HEK293 (cell line): ENCODE measurements around the gene ZNF613.

Experiments
- CTCF ChIA-PET: fragments of 350-600 bp; formaldehyde crosslinking; extraction: SDS; loops from one replicate; lab custom pipeline; 2021; ENCODE audit warnings: antibody characterized with exemption; lab: Yijun Ruan, JAX
- POLR2A ChIA-PET: fragments of 300-600 bp; formaldehyde crosslinking; extraction: SDS; loops from one replicate; lab custom pipeline; 2020; ENCODE audit warnings: antibody characterized with exemption, inconsistent platforms; lab: Yijun Ruan, JAX
- H3K27ac ChIP-seq: fragments of 200-500 bp; sonication (Bioruptor generic); 2 replicates; pipeline ENCODE4 v1.5.1; 2014; ENCODE audit warnings: low read depth, low read length, control low read depth, inconsistent platforms; ENCODE audit errors: extremely low read depth
- H3K36me3 ChIP-seq, 2 experiments: fragments of 200-500 bp in 1 of 2; sonication (Bioruptor generic) in 1 of 2; 1 replicate in 1 of 2; 2 replicates in 1 of 2; pipeline ENCODE4 v1.5.1; 2014 to 2017; ENCODE audit warnings: inconsistent platforms in 2 of 2, low read length in 2 of 2; ENCODE audit not compliant: control insufficient read depth in 2 of 2, insufficient read depth in 1 of 2
- H3K4me1 ChIP-seq: fragments of 200-500 bp; sonication (Bioruptor generic); 2 replicates; pipeline ENCODE4 v1.5.1; 2014; ENCODE audit warnings: mild to moderate bottlenecking, low read length, inconsistent platforms; ENCODE audit not compliant: control insufficient read depth, insufficient read depth
- H3K4me3 ChIP-seq: 2 replicates; pipeline ENCODE4 v1.5.1; 2011; ENCODE audit warnings: low read depth, mild to moderate bottlenecking, control low read depth, low read length, moderate library complexity
- H3K9me3 ChIP-seq: fragments of 200-500 bp; sonication (Bioruptor generic); 2 replicates; pipeline ENCODE4 v1.5.1; 2014; ENCODE audit warnings: low read depth, low read length, inconsistent platforms; ENCODE audit not compliant: control insufficient read depth, insufficient read depth
- CTCF ChIP-seq: fragments of 450-650 bp; formaldehyde crosslinking; IDR thresholded peaks from 2 replicates; pipeline ENCODE4 v1.5.1; 2016; ENCODE audit warnings: missing biosample characterization, missing genetic modification characterization
- FEZF1 ChIP-seq: fragments of 450-650 bp; formaldehyde crosslinking; IDR thresholded peaks from 2 replicates; pipeline ENCODE4 v1.5.1; 2016; ENCODE audit warnings: missing biosample characterization, missing genetic modification characterization
- GLI4 ChIP-seq: fragments of 450-650 bp; formaldehyde crosslinking; IDR thresholded peaks from 2 replicates; pipeline ENCODE4 v1.5.1; 2016; ENCODE audit warnings: missing biosample characterization, missing genetic modification characterization
- HOXC10 ChIP-seq: sonication (generic); formaldehyde crosslinking; IDR thresholded peaks from 2 replicates; pipeline ENCODE4 v1.8.1; 2023; ENCODE audit warnings: mild to moderate bottlenecking, missing genetic modification reagents
- KLF10 ChIP-seq: fragments of 450-650 bp; IDR thresholded peaks from 2 replicates; pipeline ENCODE4 v1.5.1; 2018; ENCODE audit warnings: missing biosample characterization, mild to moderate bottlenecking, missing genetic modification characterization
- KLF17 ChIP-seq: fragments of 450-650 bp; formaldehyde crosslinking; IDR thresholded peaks from 2 replicates; pipeline ENCODE4 v1.5.1; 2016; ENCODE audit warnings: missing biosample characterization, missing genetic modification characterization
- PRDM1 ChIP-seq: fragments of 450-650 bp; formaldehyde crosslinking; IDR thresholded peaks from 2 replicates; pipeline ENCODE4; 2016; ENCODE audit warnings: missing biosample characterization, missing genetic modification characterization
- SCRT2 ChIP-seq: fragments of 450-650 bp; formaldehyde crosslinking; IDR thresholded peaks from 2 replicates; pipeline ENCODE4 v1.5.1; 2016; ENCODE audit warnings: missing biosample characterization, missing genetic modification characterization
- SETDB1 ChIP-seq: IDR thresholded peaks from one replicate; pipeline ENCODE4 v1.6.1; 2017; ENCODE audit warnings: mild to moderate bottlenecking, low read length, moderate library complexity, mixed read lengths; ENCODE audit not compliant: insufficient read length
- TRIM28 ChIP-seq: IDR thresholded peaks from 2 replicates; pipeline ENCODE4 v1.6.1; 2011; ENCODE audit warnings: low read length, control low read depth, borderline replicate concordance
- WT1 ChIP-seq: fragments of 450-650 bp; formaldehyde crosslinking; IDR thresholded peaks from 2 replicates; pipeline ENCODE4 v1.5.1; 2016; ENCODE audit warnings: missing biosample characterization, missing genetic modification characterization
- ZBTB7A ChIP-seq: fragments of 450-650 bp; formaldehyde crosslinking; IDR thresholded peaks from 2 replicates; pipeline ENCODE4 v1.5.1; 2016; ENCODE audit warnings: low read depth, missing biosample characterization, missing genetic modification characterization
- ZEB2 ChIP-seq: fragments of 450-650 bp; formaldehyde crosslinking; IDR thresholded peaks from 2 replicates; pipeline ENCODE4 v1.5.1; 2016; ENCODE audit warnings: missing biosample characterization, missing genetic modification characterization
- ZNF302 ChIP-seq: fragments of 450-650 bp; formaldehyde crosslinking; IDR thresholded peaks from 2 replicates; pipeline ENCODE4 v1.5.1; 2016; ENCODE audit warnings: missing biosample characterization, missing genetic modification characterization, low read depth
- ZNF335 ChIP-seq: fragments of 450-650 bp; formaldehyde crosslinking; conservative IDR thresholded peaks from 2 replicates; pipeline ENCODE4 v1.5.1; 2016; ENCODE audit warnings: missing biosample characterization, missing genetic modification characterization
- ZNF341 ChIP-seq: fragments of 450-650 bp; formaldehyde crosslinking; IDR thresholded peaks from 2 replicates; pipeline ENCODE4; 2016; ENCODE audit warnings: low read depth, missing biosample characterization, missing genetic modification characterization
- ZNF510 ChIP-seq: fragments of 450-650 bp; formaldehyde crosslinking; IDR thresholded peaks from 2 replicates; pipeline ENCODE4 v1.5.1; 2018; ENCODE audit warnings: mild to moderate bottlenecking, missing genetic modification characterization, missing biosample characterization; ENCODE audit not compliant: insufficient replicate concordance
- ZNF514 ChIP-seq: fragments of 450-650 bp; formaldehyde crosslinking; IDR thresholded peaks from 2 replicates; pipeline ENCODE4 v1.5.1; 2016; ENCODE audit warnings: missing biosample characterization, missing genetic modification characterization
- ZNF529 ChIP-seq: fragments of 450-650 bp; formaldehyde crosslinking; IDR thresholded peaks from 2 replicates; pipeline ENCODE4 v1.5.1; 2017; ENCODE audit warnings: missing genetic modification characterization, missing biosample characterization; ENCODE audit not compliant: insufficient replicate concordance
- ZNF558 ChIP-seq: fragments of 450-650 bp; formaldehyde crosslinking; IDR thresholded peaks from 2 replicates; pipeline ENCODE4 v1.5.1; 2016; ENCODE audit warnings: missing biosample characterization, missing genetic modification characterization
- ZNF561 ChIP-seq: fragments of 450-650 bp; IDR thresholded peaks from 2 replicates; pipeline ENCODE4 v1.5.1; 2018; ENCODE audit warnings: missing biosample characterization, missing genetic modification characterization, borderline replicate concordance
- ZNF585B ChIP-seq: fragments of 450-650 bp; formaldehyde crosslinking; IDR thresholded peaks from 2 replicates; pipeline ENCODE4 v1.5.1; 2016; ENCODE audit warnings: missing biosample characterization, missing genetic modification characterization
- ZNF621 ChIP-seq: fragments of 450-650 bp; formaldehyde crosslinking; IDR thresholded peaks from 2 replicates; pipeline ENCODE4 v1.5.1; 2017; ENCODE audit warnings: missing biosample characterization, missing genetic modification characterization
- ZNF624 ChIP-seq: fragments of 450-650 bp; formaldehyde crosslinking; IDR thresholded peaks from 2 replicates; pipeline ENCODE4 v1.5.1; 2017; ENCODE audit warnings: missing biosample characterization, missing genetic modification characterization
- ZNF654 ChIP-seq: fragments of 450-650 bp; formaldehyde crosslinking; IDR thresholded peaks from 2 replicates; pipeline ENCODE4 v1.5.1; 2016; ENCODE audit warnings: low read depth, missing biosample characterization, missing genetic modification characterization

Gene ZNF613

GRCh38 chr19:51916167-51916566, 11.1 kb upstream of the ZNF613 start (continued):
- TF ChIP-seq CTCF (tag by site-specific recombination) (no peak), ZNF654 (tag by site-specific recombination) (no peak), ZNF514 (tag by site-specific recombination) (no peak)

- Histone ChIP-seq H3K4me3 (no peak overlapping the region), H3K9me3 (no peaks in the 10 kb centered on the region), H3K4me1 (no peaks in the 10 kb centered on the region), H3K27ac (no peak overlapping the region), H3K36me3 (no peaks in the 10 kb centered on the region)
- POLR2A ChIA-PET: no interaction called here
- TF ChIP-seq ZNF341 (tag by site-specific recombination) (no peak), ZNF624 (tag by site-specific recombination) (no peak), HOXC10 (CRISPR knock-in tag) (no peak), ZNF302 (no peak), ZNF510 (tag by site-specific recombination) (no peak), ZNF558 (tag by site-specific recombination) (no peak), ZNF561 (tag by site-specific recombination) (no peak), ZNF585B (tag by site-specific recombination) (no peak), WT1 (tag by site-specific recombination) (no peak), ZEB2 (no peak), KLF10 (tag by site-specific recombination) (no peak), ZBTB7A (tag by site-specific recombination) (no peak), ZNF335 (no peak), FEZF1 (tag by site-specific recombination) (no peak), KLF17 (no peak), PRDM1 (no peak), GLI4 (tag by site-specific recombination) (no peak), SCRT2 (tag by site-specific recombination) (no peak), ZNF621 (tag by site-specific recombination) (no peak)
- CTCF ChIA-PET: no interaction called here
These were observed 7.7 kb upstream of the ZNF613 start for GRCh38 chr19:51919606-51920005.

GRCh38 chr19:51921949-51922348, 5.3 kb upstream of the ZNF613 start:
- no peaks in the 10 kb centered on the region for H3K36me3 ChIP-seq
- no peak overlapping the region for H3K27ac ChIP-seq
- no peak overlapping the region for H3K4me3 ChIP-seq
- no peaks in the 10 kb centered on the region for H3K9me3 ChIP-seq
- no peaks in the 10 kb centered on the region for H3K4me1 ChIP-seq
- ChIA-PET CTCF (no interaction called here), POLR2A (no interaction called here)
- peak; percentile 50 for TF ChIP-seq SCRT2 (tag by site-specific recombination)
- TF ChIP-seq ZNF529 (tag by site-specific recombination): no peak
- peak; percentile 91 for TF ChIP-seq SETDB1
- TF ChIP-seq TRIM28: peak; percentile 32; the same call in 1 of the 2 replicates
